MM.1S (cell line): ENCODE data around the gene DBF4.

Experiments
- EZH2 ChIP-seq: fragments of 300-600 bp; sonication (generic); optimal IDR thresholded peaks from 2 replicates; pipeline ENCODE3; 2017; ENCODE audit warnings: low read depth, mild to moderate bottlenecking, antibody characterized with exemption, low read length, mixed read lengths
- EZH2phosphoT487 ChIP-seq: fragments of 300-600 bp; sonication (generic); IDR thresholded peaks from 2 replicates; pipeline ENCODE4 v1.6.1; 2018; ENCODE audit warnings: antibody characterized with exemption, low read length
- TF ChIP-seq, protein P1 (sequence below): fragments of 300-600 bp; sonication (generic); IDR thresholded peaks from 2 replicates; pipeline ENCODE4 v1.5.1; 2016; ENCODE audit warnings: antibody characterized with exemption, low read length, mixed read lengths

DNA sequence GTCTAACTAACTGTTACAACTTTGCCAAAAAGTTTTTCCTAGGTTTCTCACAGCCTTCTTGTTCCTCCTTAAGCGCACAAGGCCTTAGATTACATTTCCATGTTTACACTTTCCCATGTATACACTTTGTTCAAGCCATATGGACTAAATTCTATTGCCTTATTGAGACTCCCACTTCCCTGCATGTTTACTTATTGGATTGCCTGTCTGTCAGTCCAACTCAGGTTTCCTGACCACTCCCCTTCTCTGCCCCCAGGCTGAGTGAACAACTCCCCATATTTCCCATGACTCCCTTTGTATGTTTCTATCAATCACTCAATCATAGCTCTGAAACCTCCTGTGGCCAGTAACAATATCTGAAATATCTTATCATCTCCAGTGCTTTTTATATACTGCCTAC, 43.2 kb upstream of the DBF4 start:
- TF ChIP-seq, protein P1, sequence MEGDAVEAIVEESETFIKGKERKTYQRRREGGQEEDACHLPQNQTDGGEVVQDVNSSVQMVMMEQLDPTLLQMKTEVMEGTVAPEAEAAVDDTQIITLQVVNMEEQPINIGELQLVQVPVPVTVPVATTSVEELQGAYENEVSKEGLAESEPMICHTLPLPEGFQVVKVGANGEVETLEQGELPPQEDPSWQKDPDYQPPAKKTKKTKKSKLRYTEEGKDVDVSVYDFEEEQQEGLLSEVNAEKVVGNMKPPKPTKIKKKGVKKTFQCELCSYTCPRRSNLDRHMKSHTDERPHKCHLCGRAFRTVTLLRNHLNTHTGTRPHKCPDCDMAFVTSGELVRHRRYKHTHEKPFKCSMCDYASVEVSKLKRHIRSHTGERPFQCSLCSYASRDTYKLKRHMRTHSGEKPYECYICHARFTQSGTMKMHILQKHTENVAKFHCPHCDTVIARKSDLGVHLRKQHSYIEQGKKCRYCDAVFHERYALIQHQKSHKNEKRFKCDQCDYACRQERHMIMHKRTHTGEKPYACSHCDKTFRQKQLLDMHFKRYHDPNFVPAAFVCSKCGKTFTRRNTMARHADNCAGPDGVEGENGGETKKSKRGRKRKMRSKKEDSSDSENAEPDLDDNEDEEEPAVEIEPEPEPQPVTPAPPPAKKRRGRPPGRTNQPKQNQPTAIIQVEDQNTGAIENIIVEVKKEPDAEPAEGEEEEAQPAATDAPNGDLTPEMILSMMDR, result no peak
- no peak for TF ChIP-seq EZH2
- TF ChIP-seq EZH2phosphoT487, result no peak
